GM18907 (cell line): ENCODE results near the gene SLC4A7.
"Not testable (repeated sequence)": the region's sequence is repeated elsewhere in the genome, so short reads cannot be mapped to it uniquely, and the experiment has no call there.

Source experiments
- ATAC-seq: cut with Tn5 transposase; IDR thresholded peaks from one replicate; pipeline ENCODE4 v1.9.1; 2021; ENCODE audit warnings: mild to moderate bottlenecking, moderate library complexity; ENCODE audit not compliant: unreplicated experiment

Gene SLC4A7

DNA sequence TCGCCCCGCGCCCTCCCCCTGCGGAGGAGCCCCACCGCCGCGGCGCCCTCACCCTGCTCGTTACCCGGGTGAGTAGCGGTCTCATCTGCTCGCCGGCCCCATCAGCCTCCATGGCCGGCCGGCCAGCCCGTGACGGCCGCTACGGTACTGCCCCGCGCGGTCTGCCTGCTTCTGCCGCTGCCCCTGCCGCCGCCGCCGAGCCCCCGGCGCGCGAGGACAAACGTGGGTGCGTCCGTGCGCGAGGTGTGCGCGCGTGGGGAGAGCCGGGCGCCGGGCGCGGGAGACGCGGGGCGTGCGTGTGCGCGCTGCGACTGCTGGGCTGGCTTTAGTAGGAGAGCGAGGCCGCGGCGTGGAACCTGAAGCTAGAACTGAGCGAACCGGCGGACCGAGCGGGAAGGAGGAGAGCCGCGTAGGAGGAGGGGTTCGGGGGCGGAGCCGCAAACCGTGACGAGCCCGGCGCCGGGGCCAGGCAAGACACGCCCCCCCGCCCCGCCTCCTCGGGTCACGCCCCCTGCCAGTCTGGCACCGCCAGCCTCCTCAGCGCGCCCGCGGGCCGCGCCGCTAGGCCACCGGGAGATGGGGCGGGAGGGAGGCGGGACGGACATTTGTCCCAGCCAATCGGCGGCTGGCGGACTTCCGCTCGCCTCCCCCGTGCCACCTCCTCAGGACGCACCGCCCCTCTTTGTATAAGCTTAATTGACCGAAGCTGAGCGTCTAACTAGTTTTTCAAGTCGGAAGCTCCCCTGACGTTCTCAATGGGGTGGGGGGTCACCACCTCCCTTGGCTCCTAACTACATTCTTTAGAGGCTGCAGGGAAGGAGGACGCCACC, at the start of gene SLC4A7:
TSS of gene SLC4A7 (minus strand) at position 370 of the 830 bp plus-strand sequence. CDS start at position 112, 258 bp downstream.
- peak; percentile 95 for ATAC-seq

DNA sequence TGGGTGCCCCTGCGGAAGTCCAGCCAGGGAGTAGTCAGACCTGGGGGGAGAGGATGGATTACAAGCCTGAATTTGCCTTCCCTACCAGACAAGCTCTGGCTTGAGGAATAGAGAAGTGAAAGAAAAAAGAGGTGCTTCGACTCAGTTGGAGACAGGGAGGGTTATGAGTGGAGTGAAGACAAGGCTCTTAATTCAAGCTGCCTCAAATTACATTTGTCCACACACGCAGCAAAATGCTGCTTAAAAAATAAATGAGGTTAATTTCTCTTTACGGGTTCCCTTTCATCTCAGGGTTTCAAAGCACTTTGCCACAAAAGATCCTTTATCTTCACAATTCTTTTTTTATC, 49.0 kb upstream of the SLC4A7 start:
- ATAC-seq, result no peak

DNA sequence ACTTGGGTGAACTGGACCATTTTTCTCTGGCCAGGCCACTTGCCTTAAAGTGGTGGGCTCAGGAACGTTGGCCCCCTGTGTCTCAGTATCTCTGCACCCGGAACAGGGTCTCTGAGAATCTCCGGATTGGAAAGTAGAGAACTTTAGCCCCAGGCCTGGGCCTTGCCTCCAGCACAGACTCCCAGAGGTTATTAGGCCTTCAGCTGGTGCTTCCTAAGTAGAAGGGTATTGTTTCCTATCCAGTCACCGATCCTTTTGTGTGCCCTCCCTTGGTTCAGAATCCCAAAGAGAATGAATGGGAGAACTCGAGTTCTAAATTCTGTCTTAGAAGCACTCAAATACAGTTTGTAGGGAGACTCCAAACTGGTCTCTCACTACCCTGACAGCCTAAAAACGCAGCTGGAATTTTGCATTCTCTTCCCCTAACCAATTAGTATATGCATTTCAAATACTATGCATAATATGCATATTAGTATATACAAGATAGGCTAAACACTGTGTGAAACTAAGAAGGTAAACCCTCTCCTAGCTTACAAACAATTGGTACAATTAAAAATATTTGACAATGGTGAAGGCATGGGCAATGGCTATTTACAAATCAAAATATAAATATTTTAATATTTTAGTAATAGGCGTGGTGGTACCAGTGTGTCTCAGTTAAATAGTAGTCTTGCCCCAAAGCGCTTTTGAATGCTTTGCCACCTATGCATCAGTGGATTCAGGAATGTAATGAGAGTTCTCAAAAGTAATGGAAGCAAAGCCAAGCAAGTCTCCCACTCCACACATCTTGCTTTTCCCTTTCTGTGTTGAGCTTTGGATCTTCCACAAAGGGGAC, 48.5 kb upstream of the SLC4A7 start:
- no peak for ATAC-seq

DNA sequence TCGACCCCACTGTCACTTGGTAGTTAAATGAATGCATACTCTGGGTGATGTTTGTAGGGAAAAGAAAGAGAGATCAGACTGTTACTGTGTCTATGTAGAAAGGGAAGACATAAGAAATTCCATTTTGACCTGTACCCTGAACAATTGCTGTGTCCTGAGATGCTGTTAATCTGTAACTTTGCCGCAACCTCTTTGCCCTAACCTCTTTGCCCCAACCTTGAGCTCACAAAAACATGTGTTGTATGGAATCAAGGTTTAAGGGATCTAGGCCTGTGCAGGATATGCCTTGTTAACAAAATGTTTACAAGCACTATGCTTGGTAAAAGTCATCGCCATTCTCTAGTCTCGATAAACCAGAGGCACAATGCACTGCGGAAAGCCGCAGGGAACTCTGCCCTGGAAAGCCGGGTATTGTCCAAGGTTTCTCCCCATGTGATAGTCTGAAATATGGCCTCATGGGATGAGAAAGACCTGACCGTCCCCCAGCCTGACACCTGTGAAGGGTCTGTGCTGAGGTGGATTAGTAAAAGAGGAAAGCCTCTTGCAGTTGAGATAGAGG, 47.1 kb upstream of the SLC4A7 start:
- not testable (repeated sequence) for ATAC-seq

DNA sequence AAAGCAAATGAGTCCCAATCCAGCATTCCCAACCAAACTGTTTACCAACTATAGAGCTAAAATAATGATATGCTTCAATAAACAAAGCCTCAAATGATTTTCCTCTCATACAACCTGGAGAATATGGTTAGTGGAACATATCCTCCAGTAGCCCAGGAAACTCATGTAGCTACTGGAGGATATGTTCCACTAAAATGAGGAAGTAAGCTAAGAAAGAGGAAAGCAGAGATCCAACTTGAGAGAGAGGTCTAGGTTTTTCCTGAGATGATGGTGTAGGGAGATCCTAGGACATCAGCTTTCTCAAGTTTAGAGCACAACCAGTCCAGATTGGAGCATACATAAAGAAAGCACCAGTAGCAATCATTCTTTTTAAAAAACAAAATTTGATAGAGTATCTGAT, 44.6 kb upstream of the SLC4A7 start:
- ATAC-seq, result no peak

DNA sequence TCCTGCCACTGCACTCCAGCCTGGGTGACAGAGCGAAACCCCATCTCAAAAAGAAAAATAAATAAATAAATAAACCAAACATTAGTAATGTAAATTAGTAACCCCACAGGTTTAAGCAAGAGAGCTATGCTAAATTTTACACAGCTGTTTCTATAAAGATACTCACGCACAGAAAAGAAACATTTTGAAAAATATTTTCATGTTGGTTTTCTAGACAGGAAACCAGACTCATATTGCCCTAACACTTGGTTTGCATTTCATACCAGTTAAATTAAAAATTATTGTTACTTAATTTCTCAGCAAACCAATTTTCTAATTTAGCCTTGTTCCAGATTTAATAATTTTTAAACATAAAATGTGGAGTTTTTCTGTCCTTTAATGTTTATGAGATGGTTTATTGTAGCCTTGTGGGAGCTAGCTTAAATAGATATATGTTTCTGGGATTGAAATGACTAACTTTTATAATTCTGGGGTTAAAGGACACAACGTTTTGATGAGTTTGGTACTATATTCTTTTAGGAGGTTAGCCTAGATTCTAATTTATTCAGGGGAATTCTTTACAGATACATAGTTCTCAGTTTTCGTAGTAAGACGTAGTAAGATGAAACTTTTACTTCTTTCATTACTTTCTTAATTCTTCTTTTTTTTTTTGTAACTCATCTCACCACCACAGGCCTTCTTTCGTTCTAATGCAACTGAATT, 42.6 kb upstream of the SLC4A7 start:
- peak; percentile 44 for ATAC-seq

DNA sequence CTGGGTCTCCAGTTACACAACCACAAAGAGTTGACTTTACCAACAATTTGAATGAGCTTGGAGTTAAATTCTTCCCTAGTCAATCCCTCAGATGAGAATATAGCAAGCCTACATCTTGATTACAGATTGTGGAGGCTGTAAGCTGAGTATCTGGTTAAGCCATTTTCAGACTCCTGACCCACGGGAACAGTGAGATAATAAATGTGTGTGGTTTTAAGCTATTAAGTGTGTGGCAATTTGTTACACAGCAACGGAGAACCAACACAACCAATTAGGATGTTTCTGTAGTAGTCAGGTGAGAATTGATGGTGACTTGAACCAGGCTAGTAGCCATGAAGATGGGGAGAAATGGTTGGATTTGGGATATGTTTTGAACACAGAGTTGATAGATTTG, 37.7 kb upstream of the SLC4A7 start:
- no peak for ATAC-seq

DNA sequence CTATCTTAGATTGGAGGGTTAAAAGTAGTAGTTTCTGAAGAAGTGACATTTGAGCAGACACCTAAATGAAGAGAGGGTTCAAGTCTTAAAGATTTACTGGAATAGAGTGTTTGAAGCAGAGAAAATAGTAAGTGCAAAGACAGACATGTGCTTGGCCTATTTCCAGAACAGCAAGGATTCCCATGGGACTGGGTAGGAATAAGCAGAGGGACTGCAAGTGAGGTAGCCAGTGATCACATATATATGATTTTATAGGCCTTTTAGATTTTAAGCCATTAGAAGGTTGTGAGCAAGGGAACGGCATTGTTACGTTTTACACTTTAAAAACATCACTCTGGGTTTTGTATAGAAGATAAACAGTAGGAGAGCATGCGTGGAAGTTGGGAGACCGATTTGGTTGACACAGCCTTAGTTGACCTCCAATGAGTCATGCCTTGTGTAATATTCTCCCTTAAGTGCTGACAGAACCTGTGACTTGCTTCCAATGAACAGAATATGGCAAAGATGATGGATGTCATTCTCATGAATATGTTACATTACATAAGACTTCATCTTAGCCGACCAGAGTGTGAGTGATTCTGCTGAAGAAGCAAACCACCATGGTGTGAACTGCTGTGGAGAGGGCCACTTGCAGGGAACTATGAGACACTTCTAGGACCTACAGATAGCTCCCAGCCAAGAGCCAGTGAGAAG, 37.1 kb upstream of the SLC4A7 start:
- ATAC-seq, result no peak

DNA sequence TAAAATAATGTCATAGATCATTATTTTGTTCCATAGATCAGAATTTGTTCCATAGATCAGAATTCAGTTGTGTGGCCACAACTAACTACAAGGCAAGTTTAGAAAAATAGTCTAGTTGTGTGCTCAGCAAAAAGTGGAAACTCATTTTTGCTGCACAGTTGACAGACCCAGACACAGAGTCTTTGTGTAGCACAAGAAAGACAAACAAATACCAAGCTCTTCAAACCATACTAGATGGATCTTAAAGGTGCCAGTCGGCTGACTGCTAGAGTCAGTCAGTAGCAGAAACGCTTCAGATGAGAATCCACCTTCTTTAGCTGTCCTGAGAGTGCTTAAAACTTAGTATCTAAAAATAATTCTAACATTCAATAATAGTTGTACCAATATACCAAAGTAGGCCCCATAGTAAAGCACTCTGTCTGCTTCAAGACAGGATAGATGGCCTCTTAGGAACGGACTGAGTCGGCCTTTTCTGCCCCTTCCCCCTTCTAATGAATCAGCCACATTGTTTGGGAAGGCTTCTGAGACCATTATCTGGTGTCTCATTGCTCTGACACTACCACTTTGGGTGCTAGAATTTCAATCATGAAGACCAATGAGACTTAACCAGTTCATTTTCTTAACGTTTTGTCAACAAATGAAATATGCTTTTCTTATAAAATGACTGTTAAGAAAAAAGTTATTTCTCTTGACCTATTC, 27.7 kb upstream of the SLC4A7 start:
- ATAC-seq, result no peak

DNA sequence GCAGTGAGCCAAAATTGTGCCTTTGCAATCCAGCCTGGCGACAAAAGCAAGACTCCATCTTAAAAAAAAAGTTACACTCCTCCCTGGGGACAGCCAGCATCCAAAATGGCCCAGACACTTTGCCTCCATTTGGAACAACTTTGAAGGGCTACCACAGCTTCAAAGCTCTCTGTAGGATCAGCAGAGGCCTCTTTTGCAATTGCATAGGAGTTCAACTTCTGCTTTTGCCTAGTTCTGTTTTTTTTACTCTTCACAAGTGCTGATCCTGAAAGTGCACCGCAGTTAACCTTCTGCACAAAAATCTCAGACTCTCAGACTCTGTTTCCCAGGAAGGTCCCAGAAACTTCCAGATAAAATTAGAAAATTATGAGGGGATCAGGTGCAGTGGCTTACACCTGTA, 25.2 kb upstream of the SLC4A7 start:
- no peak for ATAC-seq

DNA sequence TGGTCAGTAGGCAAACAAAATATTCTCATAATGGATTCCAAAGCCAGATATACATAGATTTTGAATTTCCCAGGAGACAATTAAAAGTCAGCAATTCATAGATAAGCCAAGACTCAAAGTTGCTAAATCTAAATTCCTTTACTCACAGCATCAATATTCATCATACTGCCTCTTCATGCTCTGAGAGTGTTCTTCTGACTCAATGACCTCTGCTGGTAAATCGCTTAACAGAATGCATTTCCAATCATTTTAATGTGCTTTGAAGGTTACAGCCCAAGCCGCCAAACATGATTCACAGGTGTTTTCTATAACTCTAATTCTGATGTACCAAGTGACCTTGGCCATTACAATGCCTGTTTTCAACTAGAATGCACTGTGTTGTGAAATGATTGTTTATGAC, 24.2 kb upstream of the SLC4A7 start:
- no peak for ATAC-seq

DNA sequence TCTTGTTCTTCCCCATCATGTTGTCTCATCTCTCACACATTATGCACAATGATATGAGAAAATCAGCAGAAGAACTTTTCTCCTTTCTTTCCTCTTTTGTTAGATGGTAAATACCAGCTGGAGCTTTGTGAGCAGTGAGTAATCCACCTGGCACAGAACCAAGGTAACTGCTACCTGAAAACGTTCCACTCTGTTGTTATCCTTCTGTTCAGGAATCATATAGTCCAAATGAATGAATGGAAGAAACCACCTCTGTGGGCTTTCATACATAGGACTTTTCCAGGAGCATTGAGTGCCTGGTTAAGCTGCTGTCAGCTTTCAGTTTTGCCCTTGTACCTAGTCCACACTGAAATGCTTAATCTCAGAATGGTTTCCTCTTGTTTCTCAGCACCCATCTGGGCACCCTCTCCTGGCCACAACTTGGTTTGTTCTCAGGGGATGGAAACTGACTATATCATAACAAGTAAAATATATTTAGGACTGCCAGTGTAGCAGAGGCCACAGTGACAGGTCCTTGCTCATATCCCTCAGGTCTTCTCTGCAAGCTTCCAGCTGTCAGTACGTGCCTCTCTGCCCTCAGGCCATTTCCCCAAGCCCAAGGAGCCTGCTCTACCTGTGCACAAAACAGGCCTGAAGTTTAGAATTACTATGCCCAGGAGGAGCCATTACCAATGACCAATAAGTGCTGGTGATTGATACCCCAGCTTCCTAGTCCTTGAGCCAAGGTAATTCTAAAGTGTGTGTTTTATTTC, 23.5 kb upstream of the SLC4A7 start:
- ATAC-seq, result no peak

DNA sequence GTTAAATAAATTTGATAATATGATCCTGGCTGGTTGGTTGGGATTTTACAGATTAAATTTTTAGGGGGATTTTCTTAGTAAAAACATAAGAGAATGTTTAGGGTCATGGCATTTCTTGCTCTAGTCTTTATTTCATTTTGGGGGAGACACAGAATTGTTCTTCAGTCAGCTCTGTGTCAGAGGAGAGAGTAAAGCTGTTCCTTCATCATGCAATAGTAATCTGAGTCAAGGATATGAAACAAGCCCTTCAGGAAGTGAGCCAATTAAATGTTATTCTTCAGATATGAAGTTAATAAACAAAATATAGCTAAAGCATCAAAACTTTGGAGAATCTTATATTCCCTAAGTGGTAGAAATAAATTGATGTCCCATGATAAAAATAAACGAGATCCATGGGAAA, 22.9 kb upstream of the SLC4A7 start:
- ATAC-seq, result no peak

DNA sequence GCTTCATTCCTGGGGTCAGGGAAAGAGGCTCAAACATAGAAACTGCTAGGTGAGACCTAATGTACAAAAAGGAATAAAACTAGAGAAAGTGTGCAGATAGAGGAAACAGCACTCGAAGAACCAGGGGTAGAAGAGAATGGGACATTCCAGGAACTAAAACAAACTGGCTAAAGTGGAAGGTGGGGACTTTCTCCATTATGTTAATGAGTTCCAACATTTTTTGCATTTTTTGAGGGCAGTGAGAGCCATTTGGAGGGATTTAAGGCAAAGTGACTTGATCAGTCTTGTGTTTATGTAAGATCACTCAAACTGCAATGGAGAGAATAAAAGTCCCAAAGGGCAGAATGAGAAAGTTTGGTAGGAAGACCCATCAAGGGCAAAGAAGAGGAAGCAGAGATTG, 20.6 kb upstream of the SLC4A7 start:
- ATAC-seq, result no peak

DNA sequence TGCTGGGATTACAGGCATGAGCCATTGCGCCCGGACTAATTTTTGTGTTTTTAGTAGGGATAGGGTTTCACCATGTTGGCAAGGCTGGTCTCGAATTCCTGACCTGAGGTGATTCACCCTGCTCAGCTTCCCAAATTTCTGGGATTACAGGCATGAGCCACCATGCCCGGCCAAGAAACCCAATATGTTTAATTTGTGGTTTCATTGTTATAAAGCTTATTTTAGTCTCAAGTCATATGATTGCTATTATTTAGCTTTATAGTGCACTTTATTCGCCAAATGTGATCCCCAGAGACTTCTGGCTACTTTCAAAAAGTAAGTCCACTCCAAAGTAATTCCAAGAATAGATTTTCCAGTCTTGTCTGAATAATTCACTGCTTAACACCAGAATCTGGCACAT, 19.3 kb upstream of the SLC4A7 start:
- no peak for ATAC-seq

DNA sequence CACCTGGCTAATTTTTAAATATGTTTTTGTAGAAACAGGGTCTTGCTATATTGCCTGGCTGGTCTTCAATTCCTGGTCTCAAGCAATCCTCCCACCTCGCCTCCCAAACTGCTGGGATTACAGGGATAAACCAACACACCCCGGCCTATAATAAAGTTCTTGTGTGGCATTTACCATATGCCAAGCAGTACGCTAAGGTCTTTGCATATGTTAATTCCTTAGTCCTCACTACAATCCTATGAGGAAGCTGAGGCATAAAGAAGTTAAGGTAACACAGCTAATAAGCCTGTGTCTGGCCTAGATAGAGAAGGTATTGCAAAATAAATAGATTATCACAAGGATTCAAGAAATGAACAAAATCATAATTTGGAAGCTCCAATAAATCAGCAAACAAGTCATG, 17.6 kb upstream of the SLC4A7 start:
- ATAC-seq, result no peak

DNA sequence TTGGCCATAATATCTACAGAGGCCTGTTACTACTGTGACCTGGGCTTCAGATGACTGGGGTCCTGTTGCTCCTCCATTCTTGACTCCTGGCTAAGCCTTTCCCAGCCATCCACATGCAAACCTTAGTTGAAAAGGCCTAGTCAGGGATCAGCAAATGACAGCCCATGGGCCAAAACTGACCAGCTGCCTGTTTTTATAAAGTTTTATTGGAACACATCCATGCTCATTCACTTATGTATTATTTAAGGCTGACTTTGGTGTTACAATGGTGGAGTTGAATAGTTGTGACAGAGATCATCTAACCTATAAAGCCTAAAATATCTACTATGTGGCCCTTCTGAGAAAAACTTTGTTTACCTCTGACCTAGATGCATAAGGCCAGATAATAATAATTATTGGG, 16.8 kb upstream of the SLC4A7 start:
- ATAC-seq, result no peak

DNA sequence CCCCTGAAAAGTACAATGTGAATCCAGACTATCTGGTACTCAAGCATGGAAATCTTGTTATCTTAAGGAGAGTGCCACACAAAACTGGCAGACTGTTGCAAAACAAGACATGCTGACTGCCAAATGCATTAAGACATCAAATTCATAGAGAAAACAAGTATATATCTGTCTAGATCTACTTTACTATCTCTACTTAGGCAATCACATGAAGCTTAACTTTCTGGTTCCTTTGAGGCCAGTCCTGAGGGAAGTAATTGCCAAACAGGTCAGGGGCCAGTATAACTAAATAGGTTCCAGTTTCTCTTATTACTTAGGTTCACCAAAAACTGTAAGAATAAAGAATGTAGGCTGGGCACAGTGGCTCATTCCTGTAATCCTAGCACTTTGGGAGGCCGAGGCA, 15.9 kb upstream of the SLC4A7 start:
- ATAC-seq, result no peak

DNA sequence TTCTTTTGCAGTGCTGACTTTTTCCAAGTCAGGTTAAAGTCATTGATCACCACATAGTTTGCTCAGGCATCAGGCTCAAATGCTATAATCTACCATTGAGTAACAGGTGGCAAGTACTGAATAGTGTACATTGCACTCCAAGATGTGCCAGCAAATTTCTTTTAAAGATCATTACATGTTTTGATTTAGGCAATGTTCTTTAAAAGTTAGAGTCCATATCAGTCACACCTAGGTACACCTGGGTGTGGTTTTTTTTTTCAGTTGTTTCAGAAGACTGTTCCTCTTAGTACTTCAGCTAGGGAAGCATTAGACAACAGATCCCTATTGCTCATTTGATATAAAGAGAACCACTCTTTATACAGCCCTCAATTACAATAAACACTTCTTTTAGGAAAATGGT, 10.6 kb upstream of the SLC4A7 start:
- ATAC-seq, result no peak
